LNCaP clone FGC (cell line): ENCODE results near the gene MEIS2.

ENCODE experiments used
- DNase-seq: peaks from one replicate; pipeline ENCODE4 v3.0.0-alpha.2; 2011; ENCODE audit warnings: low read depth
- H3K4me3 ChIP-seq: 2 replicates; pipeline ENCODE4 v1.5.1; 2011; ENCODE audit warnings: mild to moderate bottlenecking, low read depth, low read length, control low read depth
- TF ChIP-seq, protein P1 (sequence below): IDR thresholded peaks from 2 replicates; pipeline ENCODE4 v1.5.1; 2012; ENCODE audit warnings: mild to moderate bottlenecking; ENCODE audit not compliant: control insufficient read depth, insufficient read depth; ENCODE audit errors: extremely low read depth

The MEIS2 gene

DNA sequence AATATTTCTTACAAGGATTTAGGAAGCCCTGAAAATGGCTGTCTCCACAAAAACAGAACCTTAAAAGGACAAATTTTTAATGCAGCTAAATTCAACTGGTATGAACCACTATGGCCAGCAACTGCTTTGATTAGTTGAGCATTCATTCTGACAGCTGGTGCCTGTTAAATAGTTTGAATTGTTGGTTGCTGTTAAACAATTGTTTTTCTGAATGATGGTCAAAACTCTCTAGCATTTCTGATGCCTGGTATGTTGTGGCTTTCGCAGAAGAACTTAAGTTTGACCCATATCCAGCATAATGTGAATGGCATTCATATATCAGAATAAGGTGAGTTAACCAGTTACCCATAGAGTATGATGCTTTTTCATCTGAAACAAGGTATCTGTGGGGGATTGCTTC lies 138.4 kb downstream of the MEIS2 start:
- no peak for DNase-seq
- no peak overlapping the region for H3K4me3 ChIP-seq
- TF ChIP-seq, protein P1, sequence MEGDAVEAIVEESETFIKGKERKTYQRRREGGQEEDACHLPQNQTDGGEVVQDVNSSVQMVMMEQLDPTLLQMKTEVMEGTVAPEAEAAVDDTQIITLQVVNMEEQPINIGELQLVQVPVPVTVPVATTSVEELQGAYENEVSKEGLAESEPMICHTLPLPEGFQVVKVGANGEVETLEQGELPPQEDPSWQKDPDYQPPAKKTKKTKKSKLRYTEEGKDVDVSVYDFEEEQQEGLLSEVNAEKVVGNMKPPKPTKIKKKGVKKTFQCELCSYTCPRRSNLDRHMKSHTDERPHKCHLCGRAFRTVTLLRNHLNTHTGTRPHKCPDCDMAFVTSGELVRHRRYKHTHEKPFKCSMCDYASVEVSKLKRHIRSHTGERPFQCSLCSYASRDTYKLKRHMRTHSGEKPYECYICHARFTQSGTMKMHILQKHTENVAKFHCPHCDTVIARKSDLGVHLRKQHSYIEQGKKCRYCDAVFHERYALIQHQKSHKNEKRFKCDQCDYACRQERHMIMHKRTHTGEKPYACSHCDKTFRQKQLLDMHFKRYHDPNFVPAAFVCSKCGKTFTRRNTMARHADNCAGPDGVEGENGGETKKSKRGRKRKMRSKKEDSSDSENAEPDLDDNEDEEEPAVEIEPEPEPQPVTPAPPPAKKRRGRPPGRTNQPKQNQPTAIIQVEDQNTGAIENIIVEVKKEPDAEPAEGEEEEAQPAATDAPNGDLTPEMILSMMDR = no peak

DNA sequence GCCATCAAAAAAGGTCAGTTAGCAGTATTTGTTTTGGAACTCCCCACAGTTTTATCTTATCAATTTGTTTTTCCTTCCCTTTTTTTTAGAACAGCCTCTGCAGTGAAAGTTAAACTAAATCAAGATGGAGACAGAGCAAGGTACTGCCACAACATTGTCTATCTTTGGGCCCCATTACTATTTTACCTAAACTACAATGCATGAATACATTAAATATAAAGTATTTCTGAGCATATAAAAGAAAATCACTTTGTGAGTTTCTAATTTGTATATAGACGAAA lies 139.5 kb downstream of the MEIS2 start:
- DNase-seq = no peak
- TF ChIP-seq, protein P1 = no peak
- H3K4me3 ChIP-seq = no peak overlapping the region

DNA sequence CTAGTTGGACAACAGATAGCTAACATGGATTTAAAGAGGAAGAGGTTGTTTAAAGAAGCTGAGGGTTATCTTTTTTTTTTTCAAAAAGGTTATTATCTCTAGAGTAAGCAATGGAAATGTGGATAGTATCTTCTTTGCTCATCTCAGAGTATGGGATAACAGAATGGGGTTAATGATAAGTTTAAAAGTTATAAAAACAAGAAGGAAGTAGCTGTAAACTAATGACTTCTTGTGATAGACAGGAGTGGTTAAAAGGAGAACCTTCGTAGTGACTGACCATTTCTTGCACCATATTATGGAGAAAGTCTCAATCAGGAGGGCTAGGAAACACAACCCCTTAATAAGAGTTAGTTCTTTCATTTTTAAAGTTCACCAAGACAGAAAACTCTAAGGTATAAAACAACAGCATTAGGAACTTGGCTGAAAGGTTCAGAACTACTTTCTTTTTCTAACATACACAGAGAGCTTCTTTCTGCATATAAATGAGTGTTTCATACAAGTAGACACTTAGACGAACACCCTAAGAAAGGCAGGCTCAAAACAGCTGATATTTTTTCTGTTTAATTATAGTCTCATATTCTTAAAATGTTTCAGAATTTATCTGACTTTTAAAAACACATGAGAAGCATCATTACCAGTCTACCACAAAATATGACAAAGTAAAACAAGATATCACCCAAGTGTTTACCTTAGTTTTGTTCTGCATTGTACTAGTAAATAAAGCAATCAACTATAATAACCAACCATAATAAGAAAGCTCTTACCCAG lies 140.0 kb downstream of the MEIS2 start:
- no peak overlapping the region for H3K4me3 ChIP-seq
- DNase-seq = no peak
- TF ChIP-seq, protein P1 = no peak

DNA sequence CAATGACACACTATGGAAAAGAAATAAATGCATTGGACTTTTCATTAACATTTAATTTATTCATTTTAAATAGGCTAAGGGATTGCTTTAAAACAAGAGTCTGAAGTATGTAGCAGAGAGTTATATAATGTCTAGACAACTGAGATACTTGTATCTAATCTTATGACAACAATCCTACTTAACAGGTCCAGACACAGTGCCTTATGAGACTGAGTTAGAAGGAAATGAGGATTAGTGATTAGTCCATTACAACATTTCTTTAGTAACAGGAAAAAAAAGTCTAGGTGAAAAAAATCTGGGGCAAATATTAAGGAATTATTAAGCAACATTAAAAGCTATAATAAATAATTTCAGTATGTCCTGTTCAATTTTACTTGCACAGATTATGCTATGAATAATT lies 140.6 kb downstream of the MEIS2 start:
- H3K4me3 ChIP-seq = no peak overlapping the region
- TF ChIP-seq, protein P1 = no peak
- DNase-seq = no peak

DNA sequence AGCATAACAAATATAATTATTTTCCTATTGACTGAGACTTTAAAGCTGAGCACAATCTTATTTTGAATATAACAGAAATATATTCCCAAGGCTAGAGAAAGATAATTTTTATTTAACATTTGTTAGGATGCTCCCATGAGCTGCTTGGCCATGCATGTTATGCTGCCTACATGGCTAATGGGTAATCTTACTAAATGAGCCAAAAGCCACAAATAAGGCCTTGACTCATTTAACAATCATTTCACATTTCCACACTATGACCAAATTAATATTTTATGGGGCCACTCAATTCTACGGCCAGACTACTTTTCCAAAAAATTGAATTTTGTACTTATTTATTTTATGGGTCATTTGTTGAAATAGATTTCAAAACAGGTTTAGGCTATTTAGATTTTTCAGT lies 141.7 kb downstream of the MEIS2 start:
- DNase-seq = no peak
- no peak overlapping the region for H3K4me3 ChIP-seq
- TF ChIP-seq, protein P1 = no peak

DNA sequence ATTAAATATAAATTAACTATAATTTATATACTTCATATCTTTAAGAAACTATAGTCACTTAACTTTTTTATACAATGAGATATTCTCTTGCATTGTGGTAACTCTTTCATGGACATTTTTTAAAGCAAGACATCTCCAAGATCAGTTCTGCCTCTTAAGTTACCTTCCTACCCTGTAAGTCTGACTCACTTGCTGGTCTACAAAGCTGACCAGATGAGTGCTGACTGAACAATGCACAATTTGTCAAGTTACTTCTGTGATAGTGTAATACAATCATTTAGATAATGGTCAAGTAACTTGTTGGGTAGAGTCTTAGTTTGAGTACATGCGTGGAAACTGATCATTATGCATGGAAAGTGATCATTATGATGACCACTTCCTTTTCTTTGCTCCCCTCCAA lies 145.9 kb downstream of the MEIS2 start:
- DNase-seq = no peak
- H3K4me3 ChIP-seq = no peak overlapping the region
- TF ChIP-seq, protein P1 = no peak

DNA sequence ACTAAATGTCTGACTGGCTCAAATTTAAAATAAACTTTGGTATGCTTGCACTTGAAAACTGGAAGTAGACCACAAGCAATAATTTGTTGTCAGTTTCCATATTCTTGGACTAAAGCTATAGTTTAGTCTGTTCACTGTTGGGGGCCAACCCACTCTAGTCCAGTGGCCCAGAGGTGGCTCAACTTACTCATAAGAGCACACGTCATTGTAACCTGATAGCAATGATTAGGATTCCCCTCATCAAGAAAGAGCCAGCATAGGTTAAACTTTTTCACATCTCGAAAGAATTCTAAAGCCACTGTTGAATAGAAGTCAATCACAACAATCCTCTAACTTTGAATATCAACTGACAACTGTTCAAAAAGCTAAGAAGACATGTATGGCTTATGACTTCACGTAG lies 147.0 kb downstream of the MEIS2 start:
- DNase-seq = no peak
- no peak overlapping the region for H3K4me3 ChIP-seq
- TF ChIP-seq, protein P1 = no peak
